HG03520 (cell line): ENCODE measurements around the gene OPALIN.

Source experiments
- ATAC-seq: cut with Tn5 transposase; IDR thresholded peaks from one replicate; pipeline ENCODE4 v1.9.1; 2021; ENCODE audit warnings: mild to moderate bottlenecking, moderate library complexity; ENCODE audit not compliant: unreplicated experiment

Gene OPALIN, protein sequence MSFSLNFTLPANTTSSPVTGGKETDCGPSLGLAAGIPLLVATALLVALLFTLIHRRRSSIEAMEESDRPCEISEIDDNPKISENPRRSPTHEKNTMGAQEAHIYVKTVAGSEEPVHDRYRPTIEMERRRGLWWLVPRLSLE

DNA sequence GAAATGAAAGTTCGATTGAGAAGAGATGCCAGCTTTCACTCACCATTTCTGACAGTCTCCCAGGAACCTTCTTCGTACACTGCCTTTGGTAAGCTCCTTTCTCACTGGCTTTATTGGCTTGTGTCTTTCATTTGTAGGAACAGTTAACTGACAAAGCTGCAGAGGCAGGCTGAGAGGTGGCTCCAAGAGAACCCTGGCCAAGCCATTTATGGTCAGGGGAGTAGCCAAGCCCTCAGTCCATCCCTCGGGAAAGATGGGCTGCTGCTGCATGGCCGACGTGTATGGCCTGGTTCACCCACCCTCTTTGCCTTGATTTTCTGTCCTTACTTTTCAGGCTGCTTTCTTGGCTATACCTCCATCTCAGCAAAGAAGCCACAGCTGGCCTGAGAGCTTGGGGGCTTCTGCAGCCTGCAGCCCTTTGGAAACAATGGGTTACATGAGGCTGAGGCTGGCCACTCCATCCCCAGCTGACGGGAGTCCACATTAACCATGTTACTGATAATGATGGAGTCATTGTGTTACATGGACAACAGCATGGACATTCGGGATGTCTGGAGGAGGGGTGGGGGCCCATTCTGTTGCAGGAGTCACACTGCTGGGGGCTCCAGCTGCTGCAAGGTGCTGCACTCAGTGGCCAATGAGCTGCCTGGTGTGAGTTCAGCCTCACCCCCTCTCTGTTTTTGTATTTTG, at the start of gene OPALIN:
TSS of gene OPALIN (minus strand) at position 152 of the 690 bp plus-strand sequence. CDS start at position 46, 106 bp downstream.
- ATAC-seq = no peak

DNA sequence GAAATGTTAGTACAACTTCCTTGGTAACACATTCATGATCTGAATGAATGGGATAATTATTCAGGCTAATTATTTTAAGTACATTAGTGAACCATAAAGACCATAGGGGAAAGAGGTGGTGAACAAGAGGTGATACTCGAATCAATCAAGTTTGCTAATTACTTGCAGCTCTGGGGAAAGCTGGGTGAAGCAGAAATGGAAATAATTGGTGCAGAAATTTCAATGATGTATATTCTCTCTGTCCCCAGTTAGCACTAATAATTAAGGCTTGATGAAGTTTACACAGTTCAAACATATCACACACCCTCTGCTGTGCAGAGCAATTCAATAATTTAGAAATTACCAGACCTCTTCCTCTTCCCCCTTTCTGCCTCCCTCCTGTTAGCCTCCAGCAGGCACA, 49.4 kb upstream of the OPALIN start:
- no peak for ATAC-seq

DNA sequence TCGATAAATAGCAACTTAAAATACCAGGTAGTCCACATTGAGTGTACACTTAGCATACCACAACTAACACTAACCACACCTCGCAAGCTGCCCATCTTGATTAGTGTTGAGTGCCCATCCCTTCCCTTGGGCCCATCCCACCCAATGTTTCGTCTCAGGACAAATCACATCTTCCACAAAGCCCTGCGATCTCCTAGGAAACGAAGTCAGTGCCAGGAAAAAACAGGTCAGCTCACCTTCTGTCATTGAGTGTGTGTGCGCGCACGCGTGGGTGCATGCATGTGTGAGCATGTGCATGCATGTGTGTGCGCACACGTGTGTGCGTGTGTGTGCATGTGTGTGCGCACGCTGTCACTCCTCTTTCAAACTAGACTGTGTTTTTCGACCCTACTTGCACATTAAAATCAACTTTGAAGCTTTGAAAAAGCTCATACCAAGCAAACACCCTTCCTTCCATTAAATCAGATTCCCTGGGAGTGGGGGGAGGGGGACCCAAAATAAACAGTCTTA, 48.8 kb upstream of the OPALIN start:
- no peak for ATAC-seq

DNA sequence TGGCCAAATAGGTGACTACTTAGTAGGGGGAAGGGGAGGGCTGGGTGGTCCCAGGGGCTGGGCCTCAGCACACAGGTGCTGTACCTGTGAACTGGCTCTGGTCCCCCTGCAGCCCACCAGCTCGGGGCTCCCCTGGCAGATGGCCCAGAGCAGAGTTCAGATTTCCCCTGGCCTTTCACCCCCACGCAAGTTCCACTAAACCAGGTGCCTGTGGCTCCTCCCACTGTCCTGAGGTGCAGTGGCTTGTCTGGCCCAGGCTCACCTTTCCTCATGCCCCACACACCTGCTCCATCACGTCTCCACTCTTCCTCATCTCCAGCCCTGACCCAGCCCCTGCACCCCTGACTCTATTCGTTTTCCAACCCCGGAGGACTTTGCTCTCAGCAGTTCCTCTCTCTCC, 47.3 kb upstream of the OPALIN start:
- ATAC-seq = no peak

DNA sequence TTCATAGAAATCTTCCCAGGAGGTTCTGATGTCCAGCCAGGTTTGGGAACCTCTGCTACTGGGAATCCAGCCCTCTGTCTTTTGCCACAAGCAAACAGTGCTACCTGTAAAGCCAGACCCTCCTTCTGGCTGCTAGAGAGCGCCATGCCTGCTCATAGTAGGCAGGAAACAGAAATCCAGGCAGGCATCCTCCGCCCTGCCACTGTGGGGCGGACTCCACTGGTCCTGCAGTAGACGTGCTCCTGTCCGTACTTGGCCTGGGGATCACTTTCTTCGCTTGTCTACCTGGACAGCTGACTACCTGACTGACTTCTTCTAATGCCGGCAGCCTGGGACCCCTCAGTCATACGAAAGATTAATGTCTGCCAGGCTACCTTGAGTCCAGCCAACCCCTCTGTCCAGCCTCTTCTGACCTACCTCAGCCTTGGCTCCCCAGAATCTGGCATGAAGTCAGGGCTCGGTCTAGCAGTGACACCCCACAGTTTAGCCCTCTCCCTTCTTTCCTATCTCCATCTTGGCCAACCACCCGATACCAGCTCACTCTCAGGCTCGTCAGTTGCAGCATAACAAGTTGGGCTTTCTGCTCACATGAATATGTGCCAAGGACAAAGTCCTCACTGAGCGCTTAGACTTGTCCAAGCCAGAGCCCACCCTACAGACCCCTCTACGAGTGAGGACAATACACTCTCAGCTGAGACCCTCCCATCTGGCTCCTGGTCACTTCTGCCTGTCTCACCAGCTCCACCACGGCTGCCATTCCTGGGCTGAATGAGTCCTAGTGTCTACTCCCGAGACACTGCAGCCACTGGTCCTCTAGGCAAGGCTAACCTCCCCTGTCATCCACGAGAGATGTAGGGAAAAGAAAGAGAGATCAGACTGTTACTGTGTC, 43.9 kb upstream of the OPALIN start:
- no peak for ATAC-seq

DNA sequence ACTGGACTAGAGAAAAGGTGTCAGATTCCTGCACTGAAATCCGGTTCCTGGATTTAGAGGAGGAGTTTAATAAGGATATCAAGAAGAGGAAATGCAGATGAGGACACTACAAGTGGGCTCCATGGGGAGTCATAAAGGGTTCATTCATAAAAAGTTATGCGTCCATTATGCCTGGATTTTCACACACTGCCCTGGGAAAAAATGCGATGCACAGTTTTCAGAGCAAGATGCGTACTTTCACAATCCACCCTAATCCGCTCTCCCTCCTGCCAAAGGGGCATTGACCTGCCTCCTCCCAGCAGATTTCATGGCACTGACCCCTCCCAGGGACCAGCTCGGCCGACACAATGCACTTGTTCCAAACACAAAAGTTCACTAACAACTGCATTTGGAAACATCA, 42.2 kb upstream of the OPALIN start:
- ATAC-seq = no peak

DNA sequence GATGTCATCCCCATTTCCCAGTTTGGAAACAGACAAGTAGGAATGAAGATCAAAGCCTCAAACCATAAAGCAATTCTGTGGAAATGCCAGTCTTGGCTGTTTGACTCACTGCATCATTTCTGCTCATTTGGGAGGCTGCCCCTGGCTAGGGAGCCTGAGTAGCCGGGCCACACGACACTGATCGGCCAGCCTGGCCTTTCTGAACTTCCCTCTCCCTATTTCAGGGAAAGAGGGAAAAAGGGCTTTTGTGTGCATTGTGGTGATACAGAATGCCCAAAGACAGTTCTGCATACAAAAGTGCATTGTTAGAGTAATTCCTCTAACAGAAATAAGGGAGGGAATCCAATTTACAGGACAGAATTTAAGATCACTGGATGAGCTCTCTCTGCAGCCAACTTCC, 41.7 kb upstream of the OPALIN start:
- ATAC-seq = no peak

DNA sequence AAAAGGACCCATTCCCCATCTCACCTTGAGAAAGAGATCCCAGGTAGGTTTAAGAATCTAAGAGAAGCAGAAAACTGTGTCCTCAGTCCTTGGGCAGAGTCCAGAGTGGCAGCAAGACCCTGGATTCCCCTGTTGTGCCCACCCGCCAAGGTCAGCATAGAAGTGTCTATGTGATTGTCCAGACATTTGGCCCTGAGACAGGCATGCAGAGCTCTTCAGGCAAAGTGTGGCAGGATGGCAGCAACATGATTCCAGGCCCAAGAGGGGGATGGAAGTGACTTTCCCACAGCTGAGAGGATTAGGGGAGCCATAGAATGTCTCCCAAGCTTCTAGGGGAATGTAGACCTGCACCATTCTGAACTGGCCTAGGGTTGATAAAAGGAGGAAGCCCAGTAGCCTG, 39.1 kb upstream of the OPALIN start:
- no peak for ATAC-seq

DNA sequence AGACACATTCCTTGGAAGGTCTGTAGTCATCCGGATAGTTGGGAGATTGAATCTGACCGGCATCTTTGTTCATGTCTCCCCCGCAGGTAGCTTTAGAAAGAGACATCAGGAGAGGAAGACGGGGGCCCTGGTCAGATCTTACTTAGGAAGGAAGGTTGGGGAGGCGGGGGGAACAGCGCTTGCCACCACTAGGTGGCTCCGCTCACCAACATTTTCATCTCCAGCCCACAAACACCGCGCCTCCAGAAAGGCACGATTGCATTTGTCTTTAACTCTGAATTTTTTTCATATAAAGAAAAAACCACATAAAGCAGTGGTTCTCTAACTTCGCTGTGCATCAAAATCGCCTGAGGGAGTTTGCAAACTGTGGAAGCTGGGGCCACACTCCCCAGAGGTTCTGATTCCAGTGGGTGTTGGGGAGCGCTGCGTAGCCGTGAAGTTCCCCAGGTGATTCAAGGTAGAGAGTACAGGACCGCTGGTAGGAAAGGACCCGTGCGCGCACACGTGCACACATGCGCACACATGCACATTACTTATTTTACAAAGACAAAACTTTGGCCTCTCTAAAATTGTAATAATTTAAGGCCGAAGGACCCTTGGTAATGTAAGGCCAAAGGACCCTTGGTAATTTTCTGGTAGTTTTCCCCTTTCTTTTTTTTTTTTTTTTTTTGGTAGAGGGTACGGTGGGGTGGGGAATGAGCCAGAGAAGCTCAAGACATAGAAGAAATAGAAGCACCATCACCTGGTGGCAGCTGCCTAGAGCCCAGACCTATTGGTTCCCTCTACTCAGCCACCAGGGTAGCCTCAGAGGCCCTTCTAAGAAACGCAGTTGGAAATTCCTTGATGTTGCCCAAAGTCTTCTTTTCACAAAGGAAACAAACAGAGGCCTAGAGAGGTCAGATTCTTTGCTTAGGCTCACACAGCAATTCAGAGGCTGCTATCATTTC, 37.4 kb upstream of the OPALIN start:
- ATAC-seq = no peak

DNA sequence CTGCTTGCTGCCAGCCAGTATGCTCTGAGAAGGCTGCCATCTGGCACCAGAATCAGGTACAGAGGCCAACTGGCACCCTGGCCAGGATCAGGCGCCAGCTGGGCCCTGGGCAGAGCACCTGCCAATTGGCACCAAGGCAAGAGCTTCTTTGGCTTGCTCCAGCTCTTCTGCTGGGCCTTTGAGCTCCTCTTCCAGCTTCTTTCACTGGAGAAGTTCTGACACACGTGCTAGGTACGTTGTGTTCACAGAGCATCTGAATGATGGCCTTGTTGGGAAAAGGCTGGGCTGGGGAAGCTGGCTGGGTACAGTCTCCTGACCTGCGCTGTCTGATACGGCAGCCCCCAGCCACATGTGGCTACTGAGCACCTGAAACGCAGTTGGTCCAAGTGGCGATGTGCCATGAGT, 31.7 kb upstream of the OPALIN start:
- no peak for ATAC-seq

DNA sequence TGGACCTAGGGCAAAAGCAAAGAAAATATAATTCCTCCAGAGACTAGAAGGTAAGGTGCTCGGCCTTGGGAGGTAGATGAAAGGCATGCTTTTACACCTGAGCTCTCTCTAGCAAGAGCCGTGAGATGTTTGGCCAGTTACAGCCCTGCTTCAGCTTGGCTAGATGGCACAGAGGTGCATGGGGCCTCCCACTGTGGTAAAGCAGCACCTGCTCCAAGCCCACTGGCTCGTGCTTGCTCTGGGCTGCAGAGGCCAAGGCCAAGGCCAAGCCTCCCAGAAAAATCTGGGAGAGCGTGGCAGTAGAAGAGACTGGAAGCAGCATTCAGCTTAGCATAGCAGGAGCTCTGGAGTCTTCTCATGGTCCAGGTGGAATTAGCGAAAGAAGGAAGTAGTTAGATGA, 31.0 kb upstream of the OPALIN start:
- ATAC-seq = no peak

DNA sequence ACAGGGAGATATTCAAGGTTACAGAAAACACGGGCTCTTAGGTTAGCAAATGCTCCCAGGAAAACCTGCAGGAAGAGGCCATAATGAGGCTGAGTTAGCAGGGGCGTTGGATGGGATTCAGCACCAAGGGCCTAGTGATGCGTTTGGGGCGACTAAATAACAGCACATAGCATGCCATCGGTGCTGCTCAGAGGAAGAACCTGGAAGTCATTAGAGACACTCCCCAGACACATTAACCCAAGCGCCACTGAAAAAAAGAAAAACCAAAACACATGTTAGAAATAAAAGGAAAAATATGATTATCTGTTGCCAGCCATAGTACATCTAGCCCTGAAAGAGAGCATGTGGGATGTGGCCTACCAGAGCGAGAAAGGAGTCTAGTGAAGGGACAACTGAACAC, 28.8 kb upstream of the OPALIN start:
- ATAC-seq = no peak

DNA sequence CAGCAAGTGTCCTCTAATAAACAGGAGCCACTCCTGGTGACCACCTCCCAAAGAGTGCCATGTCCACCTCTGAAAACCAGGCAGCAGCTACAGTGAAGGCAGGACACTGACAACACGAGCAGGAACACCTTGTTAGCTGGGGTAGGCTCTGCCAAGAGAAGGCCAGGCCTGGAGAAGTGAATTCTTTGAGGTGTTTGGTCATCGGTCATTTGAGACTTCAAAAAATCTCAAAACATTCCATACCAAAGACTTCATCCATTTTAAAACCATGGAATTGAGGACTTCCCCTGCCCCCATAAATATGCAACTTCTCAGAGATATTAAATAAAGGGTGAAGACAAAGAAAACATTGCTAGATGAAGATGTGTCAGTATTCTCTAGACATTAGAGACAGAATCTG, 28.4 kb upstream of the OPALIN start:
- ATAC-seq = no peak

DNA sequence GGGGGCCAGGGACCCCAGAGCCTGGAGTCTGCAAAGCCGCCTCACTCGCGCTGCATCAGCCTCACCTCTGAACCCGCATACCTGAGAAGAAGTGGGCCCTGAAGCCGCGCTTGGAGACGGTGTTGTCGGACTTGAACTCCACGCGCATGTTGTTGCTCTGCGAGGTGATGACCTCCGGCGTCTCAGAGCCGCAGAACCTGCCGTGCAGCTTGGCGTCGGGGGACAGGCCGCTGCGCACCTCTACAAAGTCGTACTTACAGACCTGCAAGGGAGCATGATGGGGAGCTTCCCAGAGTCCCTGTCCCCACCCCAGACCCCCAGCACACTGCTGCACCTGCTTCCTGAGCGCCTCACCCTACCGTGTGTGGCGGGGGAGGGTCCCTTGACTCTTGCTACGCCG, 25.7 kb upstream of the OPALIN start:
- ATAC-seq = no peak

DNA sequence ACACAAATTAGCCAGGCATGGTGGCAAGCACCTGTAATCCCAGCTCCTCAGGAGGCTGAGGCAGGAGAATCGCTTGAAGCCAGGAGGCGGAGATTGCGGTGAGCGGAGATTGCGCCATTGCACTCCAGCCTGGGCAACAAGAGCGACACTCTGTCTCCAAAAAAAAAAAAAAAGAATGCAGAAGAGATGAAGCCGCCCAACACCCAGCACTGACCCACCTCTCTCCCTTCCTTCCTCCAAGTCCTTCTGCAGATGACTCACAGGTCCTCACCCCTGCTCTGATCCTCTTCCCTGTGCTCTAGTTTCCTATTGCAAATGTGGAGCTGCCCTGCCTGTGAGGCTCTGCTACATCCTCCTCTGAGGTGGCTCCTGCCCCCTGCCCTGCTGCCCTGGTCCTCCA, 22.0 kb upstream of the OPALIN start:
- ATAC-seq = no peak

DNA sequence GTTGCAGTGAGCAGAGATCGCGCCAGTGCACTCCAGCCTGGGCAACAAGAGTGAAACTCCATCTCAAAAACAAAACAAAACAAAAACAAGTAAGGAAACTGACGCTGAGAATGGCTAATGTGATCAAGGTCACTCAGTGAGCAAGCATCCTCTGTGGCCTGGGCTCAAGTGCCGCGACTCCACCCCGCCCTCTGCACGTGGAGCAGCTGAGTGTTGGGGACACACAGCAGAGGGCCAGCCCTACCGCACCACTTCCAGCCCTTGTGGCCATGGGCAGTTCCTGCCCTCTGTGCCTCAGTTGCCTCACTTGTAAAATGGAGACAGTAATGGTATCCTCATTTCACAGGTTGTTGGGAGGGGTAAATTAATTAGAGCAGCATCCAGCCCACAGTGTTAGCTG, 21.0 kb upstream of the OPALIN start:
- ATAC-seq = no peak

DNA sequence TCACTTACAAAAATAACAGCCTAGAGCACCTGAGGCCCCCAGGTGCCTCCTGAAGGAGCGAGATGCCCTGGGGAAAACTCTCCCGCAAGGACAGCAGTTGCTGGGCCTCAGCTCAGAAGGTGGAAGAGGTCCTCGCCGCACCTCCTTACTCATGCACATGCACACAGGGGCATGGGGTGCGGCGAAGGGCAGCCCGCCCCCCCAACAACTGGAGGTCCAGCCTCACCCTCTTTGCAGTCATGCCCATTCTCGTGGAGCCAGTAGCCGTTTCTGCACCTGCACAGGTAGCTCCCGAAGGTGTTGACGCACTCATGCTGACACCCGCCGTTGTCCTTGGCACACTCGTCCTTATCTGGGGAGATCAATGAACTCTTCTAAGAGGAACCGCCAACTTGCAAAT, 19.9 kb upstream of the OPALIN start:
- no peak for ATAC-seq

DNA sequence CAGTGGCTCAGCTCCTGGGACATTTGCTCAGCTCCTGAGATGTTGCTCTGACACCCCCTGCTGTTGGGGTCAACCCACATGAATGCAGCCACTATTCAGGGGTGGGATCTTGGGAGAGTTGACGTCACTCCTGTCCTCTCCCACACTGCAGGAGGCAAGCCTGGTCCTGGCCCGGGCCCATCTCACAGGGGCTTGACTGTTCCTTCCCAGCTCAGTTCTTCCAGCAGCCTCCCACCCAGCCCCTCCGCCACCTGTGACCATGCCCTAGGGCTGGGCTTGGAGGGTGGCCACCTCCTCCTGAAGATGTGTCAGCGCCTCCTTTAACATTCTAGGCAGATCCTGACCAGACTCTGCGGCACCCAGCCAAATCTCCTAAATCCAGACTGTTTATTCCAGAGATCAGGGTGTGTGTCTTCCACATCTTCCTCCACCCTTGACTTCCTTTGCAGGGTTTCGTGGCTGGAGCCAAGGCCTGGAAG, 19.1 kb upstream of the OPALIN start:
- no peak for ATAC-seq

DNA sequence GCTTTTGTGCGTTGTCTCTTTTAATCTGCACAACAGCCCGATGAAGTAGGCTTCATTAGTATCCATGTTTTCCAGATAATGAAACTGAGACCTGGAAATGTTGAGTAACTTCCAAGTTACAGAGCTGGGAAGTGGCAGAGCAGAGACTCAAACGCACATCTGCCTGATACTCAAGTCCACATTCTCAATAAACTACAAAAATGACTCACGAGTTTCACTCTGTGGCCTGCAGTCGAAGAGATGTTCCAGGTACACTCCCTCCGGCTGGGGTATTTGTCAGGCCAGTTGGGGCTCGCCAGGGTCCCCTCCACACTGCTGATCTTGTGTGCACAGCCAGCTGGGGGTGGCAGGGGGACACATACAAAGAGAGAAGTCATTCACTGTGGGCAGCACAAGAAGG, 17.7 kb upstream of the OPALIN start:
- no peak for ATAC-seq

DNA sequence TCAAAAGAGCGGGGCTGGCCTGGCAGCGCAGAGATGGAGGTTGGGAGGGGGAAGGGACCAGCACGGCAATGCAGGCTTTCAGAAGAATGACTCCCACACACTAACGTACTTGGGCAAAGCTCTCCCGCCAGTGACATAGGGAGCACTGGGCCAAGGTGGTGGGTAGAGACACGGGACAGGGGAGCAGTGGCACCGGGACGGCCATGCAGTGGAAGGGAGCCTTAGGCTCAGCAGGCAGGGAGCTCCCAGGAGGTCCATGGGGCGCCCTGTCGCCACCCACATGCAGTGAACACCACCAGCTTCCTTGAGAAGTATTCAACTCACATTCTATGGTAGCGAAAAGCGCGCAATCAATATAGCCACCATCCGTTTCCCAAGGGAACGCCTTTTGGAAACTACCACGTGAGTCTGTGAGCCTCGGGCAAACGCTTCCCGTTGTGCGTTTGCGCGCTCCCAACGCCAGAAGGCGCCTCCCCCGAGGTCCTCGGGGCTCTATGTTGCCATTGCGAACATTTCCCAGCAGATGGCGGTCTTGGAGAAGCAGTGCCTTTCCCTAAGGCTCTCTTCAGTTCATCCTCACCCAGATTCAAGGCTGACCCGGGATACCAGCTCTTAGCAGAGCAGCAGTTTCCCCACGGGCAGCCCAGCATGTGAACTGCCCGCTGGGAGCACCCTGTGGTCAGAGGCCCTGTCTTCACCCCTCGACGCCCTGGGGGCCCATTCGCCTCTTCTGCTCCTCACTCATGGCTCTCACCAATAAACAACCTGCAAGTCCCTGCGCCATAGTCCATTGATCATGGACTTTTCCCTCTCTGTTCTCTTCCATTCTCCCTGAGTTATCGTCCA, 16.4 kb upstream of the OPALIN start:
- no peak for ATAC-seq
